B cell (primary cell): ENCODE measurements around the gene SYCE3. TPM values are rescaled to one million over a fixed set of nuclear protein-coding genes. Genes with fewer than 3 reads are reported as not detected.

Experiments
- ATAC-seq: fragments of 200-7000 bp; cut with Tn5 transposase; one replicate; pipeline ENCODE4 v1.10.0; 2021; ENCODE audit warnings: low read depth, mild to moderate bottlenecking, moderate number of reproducible peaks, moderate library complexity
- CTCF ChIA-PET: fragments of 350-600 bp; sonication (Branson Sonifier 250); formaldehyde crosslinking; loops from one replicate; lab custom pipeline; 2021; ENCODE audit warnings: antibody characterized with exemption, inconsistent platforms; lab: Charles Lee
- POLR2A ChIA-PET: fragments of 350-600 bp; sonication (Branson Sonifier 250); formaldehyde crosslinking; loops from one replicate; lab custom pipeline; 2021; ENCODE audit warnings: antibody characterized with exemption; lab: Charles Lee
- DNase-seq: peaks from one replicate; pipeline ENCODE4 v3.0.0; 2013
- H2AFZ ChIP-seq: 2 replicates; pipeline ENCODE4 v1.6.1; 2012; ENCODE audit warnings: mild to moderate bottlenecking, low read depth, low read length; ENCODE audit not compliant: insufficient read depth, poor library complexity, severe bottlenecking
- H3K27ac ChIP-seq, 2 donors: 1 replicate in 1 of 2; 2 replicates in 1 of 2; pipeline ENCODE4 v1.5.1; 2012 to 2013; ENCODE audit warnings: low read length in 2 of 2, mild to moderate bottlenecking in 2 of 2, moderate library complexity in 1 of 2
- H3K27me3 ChIP-seq, 4 experiments: fragments of 200-600 bp in 1 of 4; sonication (generic) in 1 of 4; replicated peaks in 1 of 4; 1 replicate in 2 of 4; 2 replicates in 2 of 4; pipeline versions ENCODE4 v1.6.1 to v1.7.0; 2013 to 2016; ENCODE audit warnings: low read length in 3 of 4, mild to moderate bottlenecking in 2 of 4, mixed read lengths in 1 of 4, moderate library complexity in 1 of 4; ENCODE audit not compliant: insufficient read depth in 4 of 4, control insufficient read depth in 3 of 4; ENCODE audit errors: control extremely low read depth in 1 of 4
- H3K36me3 ChIP-seq, 2 experiments: replicated peaks in 1 of 2; 1 replicate in 1 of 2; 2 replicates in 1 of 2; pipeline versions ENCODE4 v1.6.1 to v1.7.1; 2013; ENCODE audit warnings: low read length in 1 of 2; ENCODE audit not compliant: insufficient read depth in 2 of 2, control insufficient read depth in 1 of 2; ENCODE audit errors: control extremely low read depth in 1 of 2, extremely low read depth in 1 of 2
- H3K4me1 ChIP-seq, 2 donors: fragments of 200-600 bp in 1 of 2; sonication (generic) in 1 of 2; 1 replicate in 1 of 2; 2 replicates in 1 of 2; pipeline versions ENCODE4 v1.5.1 to v1.6.1; 2013 to 2017; ENCODE audit warnings: low read length in 2 of 2; ENCODE audit not compliant: control insufficient read depth in 2 of 2, insufficient read depth in 2 of 2
- H3K4me2 ChIP-seq: replicated peaks from 2 replicates; pipeline ENCODE3; 2012; ENCODE audit warnings: mild to moderate bottlenecking, low read depth, low read length; ENCODE audit not compliant: poor library complexity, severe bottlenecking
- H3K4me3 ChIP-seq, 5 experiments: fragments of 200-600 bp in 1 of 5; sonication (generic) in 1 of 5; 1 replicate in 3 of 5; 2 replicates in 2 of 5; pipeline versions ENCODE4 v1.5.1 to v1.7.0; 2011 to 2016; ENCODE audit warnings: low read length in 4 of 5, mild to moderate bottlenecking in 4 of 5, low read depth in 2 of 5, control low read depth in 1 of 5, moderate library complexity in 1 of 5; ENCODE audit not compliant: insufficient read depth in 1 of 5; ENCODE audit errors: control extremely low read depth in 1 of 5, extremely low read depth in 1 of 5
- H3K79me2 ChIP-seq: fragments of 200-600 bp; sonication (generic); one replicate; pipeline ENCODE4 v1.6.0; 2016; ENCODE audit warnings: low read length; ENCODE audit not compliant: control insufficient read depth, insufficient read depth
- H3K9ac ChIP-seq: fragments of 200-600 bp; sonication (generic); 2 replicates; pipeline ENCODE4 v1.6.1; 2017; ENCODE audit warnings: mild to moderate bottlenecking, low read length, moderate library complexity
- H3K9me3 ChIP-seq, 3 donors: one replicate each; pipeline versions ENCODE4 v1.6.1 to v1.7.1; 2013; ENCODE audit warnings: low read length in 2 of 3; ENCODE audit not compliant: control insufficient read depth in 2 of 3, insufficient read depth in 1 of 3; ENCODE audit errors: control extremely low read depth in 1 of 3
- H4K20me1 ChIP-seq: 2 replicates; pipeline ENCODE4 v1.6.0; 2012; ENCODE audit warnings: mild to moderate bottlenecking, low read length; ENCODE audit not compliant: insufficient read depth, control insufficient read depth, poor library complexity, severe bottlenecking
- H3K27ac Mint-ChIP-seq: one replicate; pipeline ENCODE4 v1.8.0; 2021; ENCODE audit warnings: mixed read lengths
- H3K27me3 Mint-ChIP-seq: one replicate; pipeline ENCODE4 v1.8.0; 2021; ENCODE audit warnings: mixed read lengths
- H3K4me1 Mint-ChIP-seq: one replicate; pipeline ENCODE4 v1.8.0; 2021; ENCODE audit warnings: mixed read lengths
- H3K4me3 Mint-ChIP-seq: one replicate; pipeline ENCODE4 v1.8.0; 2021; ENCODE audit warnings: mixed read lengths
- H3K9me3 Mint-ChIP-seq: one replicate; pipeline ENCODE4 v1.8.0; 2022; ENCODE audit warnings: mixed read lengths; ENCODE audit not compliant: insufficient read depth
- EZH2 ChIP-seq: IDR thresholded peaks from 2 replicates; pipeline ENCODE4 v1.6.1; 2012; ENCODE audit warnings: borderline replicate concordance, low read depth, mild to moderate bottlenecking, moderate library complexity, low read length; ENCODE audit not compliant: insufficient read depth, poor library complexity, severe bottlenecking
- WGBS: methylation state at CpG from one replicate; pipeline ENCODE4 v1.1.5; 2013; ENCODE audit warnings: missing lambda C conversion rate; ENCODE audit not compliant: insufficient coverage; 5-methylcytosine and 5-hydroxymethylcytosine counted together
- intact Hi-C: fragments of 100-400 bp; cut with micrococcal nuclease; formaldehyde crosslinking; loops from one replicate; pipeline ENCODE4 v1.10.0; 2022
- polyA plus RNA-seq: library from polyadenylated mRNA; depleted of rRNA; stranded (reverse); fragments of >200 nt; gene quantifications from 2 replicates; pipeline ENCODE4 v1.2.3, GENCODE V29; 2012
- total RNA-seq, 2 donors: library from RNA; stranded (reverse); fragments of 120-200 nt in 1 of 2; gene quantifications; 1 replicate in 1 of 2; 2 replicates in 1 of 2; pipeline versions ENCODE4 v1.2.3 to v1.2.4, GENCODE V29; 2013 to 2022
- TF ChIP-seq, protein P1 (sequence below): fragments of 200-600 bp; IDR thresholded peaks from one replicate; pipeline ENCODE4 v1.8.0; 2022; ENCODE audit warnings: antibody characterized with exemption, mild to moderate bottlenecking

SYCE3 gene
- total and polyA plus RNA-seq, 2 donors (not counting 1 experiment from before 2014, with no cell fraction given): not detected

DNA sequence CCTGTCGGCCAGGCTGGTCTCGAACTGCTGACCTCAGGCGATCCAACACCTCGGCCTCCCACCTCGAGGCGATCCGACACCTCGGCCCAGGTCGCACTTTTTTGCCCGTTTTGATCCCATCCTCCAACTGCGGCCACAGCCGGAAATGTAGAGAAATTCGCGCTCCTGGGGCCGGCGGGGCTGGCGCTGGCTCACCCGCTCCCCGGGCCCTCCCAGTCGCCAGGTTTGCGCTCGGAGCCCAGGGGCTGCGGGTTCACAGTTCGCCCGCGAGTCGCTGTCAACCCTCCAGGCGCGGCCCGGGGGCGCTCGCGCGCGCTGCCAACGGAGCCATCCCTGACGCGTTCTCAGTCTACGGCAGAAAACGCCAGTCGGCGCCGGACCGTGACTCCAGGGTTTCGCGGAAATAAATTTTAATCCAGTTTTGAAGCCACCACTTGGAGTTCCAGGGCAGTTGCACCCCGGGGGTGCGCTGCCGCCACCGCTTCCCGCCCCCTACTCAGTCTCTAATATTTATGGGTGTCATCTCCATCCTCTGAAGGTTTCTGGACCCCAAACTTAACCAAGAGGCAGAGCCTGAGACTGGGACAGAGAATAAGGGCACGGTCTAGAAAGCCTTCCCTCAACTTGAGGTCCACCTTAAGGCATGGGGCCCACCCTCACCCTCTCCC lies 18.5 kb downstream of the SYCE3 start:
- Histone ChIP-seq H3K4me2 (peak overlapping the region; percentile 80), H3K4me3 (peak overlapping the region in 4 of 5 experiments; percentile 12 to 49 (median 33))

More for the DNA sequence above, 18.5 kb downstream of the SYCE3 start:
- no peaks in the 10 kb centered on the region for H4K20me1 ChIP-seq
- H3K27me3 ChIP-seq: no peaks in the 10 kb centered on the region
- peak overlapping the region; percentile 49 for H2AFZ ChIP-seq
- ChIA-PET CTCF (interaction anchor here (0.9 to 2.2 kb wide), 5 partner anchors 10 to 20 kb away, joined by 4 to 11 read pairs (median 4); partner anchors contain the start of genes SCO2, SYCE3 and TYMP), POLR2A (interaction anchor here (0.6 to 1.8 kb wide), 6 partner anchors 11 to 23 kb away, joined by 3 to 10 read pairs (median 4); partner anchors contain the start of genes SCO2 and TYMP)
- 7% methylated on average over 50 of the region's 52 CpGs for WGBS
- H3K79me2 ChIP-seq: no peaks in the 10 kb centered on the region
- DNase-seq (peak; percentile 90), ATAC-seq (peak; percentile 46)
- H3K4me1 Mint-ChIP-seq: peaks cover 46% of the 10 kb centered on the region
- H3K9me3 Mint-ChIP-seq: no peaks in the 10 kb centered on the region
- no peaks in the 10 kb centered on the region for H3K36me3 ChIP-seq
- no peaks in the 10 kb centered on the region for H3K27me3 Mint-ChIP-seq
- peak overlapping the region; percentile 45 for H3K4me3 Mint-ChIP-seq
- H3K9ac ChIP-seq: peak overlapping the region; percentile 51
- peak overlapping the region; percentile 90 for H3K27ac Mint-ChIP-seq
- peaks cover 42 to 63% of the 10 kb centered on the region in 2 donors for H3K4me1 ChIP-seq
- H3K9me3 ChIP-seq: no peaks in the 10 kb centered on the region
- intact Hi-C loops: loop anchor here (2.0 kb wide), 3 partner anchors 17 to 77 kb away; partner anchors contain the start of gene NCAPH2
- H3K27ac ChIP-seq: peak overlapping the region; percentile 72 to 75
- no peak for TF ChIP-seq EZH2
- TF ChIP-seq, protein P1, sequence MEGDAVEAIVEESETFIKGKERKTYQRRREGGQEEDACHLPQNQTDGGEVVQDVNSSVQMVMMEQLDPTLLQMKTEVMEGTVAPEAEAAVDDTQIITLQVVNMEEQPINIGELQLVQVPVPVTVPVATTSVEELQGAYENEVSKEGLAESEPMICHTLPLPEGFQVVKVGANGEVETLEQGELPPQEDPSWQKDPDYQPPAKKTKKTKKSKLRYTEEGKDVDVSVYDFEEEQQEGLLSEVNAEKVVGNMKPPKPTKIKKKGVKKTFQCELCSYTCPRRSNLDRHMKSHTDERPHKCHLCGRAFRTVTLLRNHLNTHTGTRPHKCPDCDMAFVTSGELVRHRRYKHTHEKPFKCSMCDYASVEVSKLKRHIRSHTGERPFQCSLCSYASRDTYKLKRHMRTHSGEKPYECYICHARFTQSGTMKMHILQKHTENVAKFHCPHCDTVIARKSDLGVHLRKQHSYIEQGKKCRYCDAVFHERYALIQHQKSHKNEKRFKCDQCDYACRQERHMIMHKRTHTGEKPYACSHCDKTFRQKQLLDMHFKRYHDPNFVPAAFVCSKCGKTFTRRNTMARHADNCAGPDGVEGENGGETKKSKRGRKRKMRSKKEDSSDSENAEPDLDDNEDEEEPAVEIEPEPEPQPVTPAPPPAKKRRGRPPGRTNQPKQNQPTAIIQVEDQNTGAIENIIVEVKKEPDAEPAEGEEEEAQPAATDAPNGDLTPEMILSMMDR: peak; percentile 79
